Measurements from ENCODE around the gene ERCC3.
A peak's percentile ranks its signal among the peaks of the same experiment; 100 is the strongest.

Gene ERCC3

GRCh38 chr2:127305990-127306585 lies 12.1 kb upstream of the ERCC3 start:
- H3K4me3 Mint-ChIP-seq = no peak overlapping the region
- H3K9me3 Mint-ChIP-seq = no peaks in the 10 kb centered on the region
- TF ChIP-seq CTCF (IDR thresholded peaks at IDR 0.05; ENCODE audit: unreplicated experiment in 3 of 3) = no peak
- no peak overlapping the region for H3K27ac Mint-ChIP-seq
- H3K27me3 Mint-ChIP-seq (ENCODE audit: low read depth) = no peaks in the 10 kb centered on the region
- H3K36me3 Mint-ChIP-seq (ENCODE audit: low read depth) = peaks cover 22% of the 10 kb centered on the region
- H3K4me1 Mint-ChIP-seq = no peaks in the 10 kb centered on the region

GRCh38 chr2:127302168-127302567 lies 8.2 kb upstream of the ERCC3 start:
- H3K27ac Mint-ChIP-seq = no peak overlapping the region
- H3K4me3 Mint-ChIP-seq = no peak overlapping the region
- no peak for TF ChIP-seq CTCF (IDR thresholded peaks at IDR 0.05; ENCODE audit: unreplicated experiment in 3 of 3)
- H3K36me3 Mint-ChIP-seq (ENCODE audit: low read depth) = peaks cover 14% of the 10 kb centered on the region
- H3K27me3 Mint-ChIP-seq (ENCODE audit: low read depth) = no peaks in the 10 kb centered on the region
- H3K4me1 Mint-ChIP-seq = no peaks in the 10 kb centered on the region
- H3K9me3 Mint-ChIP-seq = no peaks in the 10 kb centered on the region

GRCh38 chr2:127293386-127293747 lies 577 bp downstream of the ERCC3 start:
- Mint-ChIP-seq H3K36me3 (ENCODE audit: low read depth) (peaks cover 37% of the 10 kb centered on the region), H3K4me1 (peaks cover 19% of the 10 kb centered on the region), H3K9me3 (no peaks in the 10 kb centered on the region)

GRCh38 chr2:127288274-127288673 lies 5.7 kb downstream of the ERCC3 start:
- Mint-ChIP-seq H3K36me3 (ENCODE audit: low read depth) (peaks cover 82% of the 10 kb centered on the region), H3K27me3 (ENCODE audit: low read depth) (no peaks in the 10 kb centered on the region), H3K9me3 (peaks cover 8% of the 10 kb centered on the region), H3K4me1 (peaks cover 9% of the 10 kb centered on the region), H3K27ac (no peak overlapping the region), H3K4me3 (no peak overlapping the region)
- TF ChIP-seq CTCF (IDR thresholded peaks at IDR 0.05; ENCODE audit: unreplicated experiment in 3 of 3) = no peak

More at GRCh38 chr2:127293386-127293747, 577 bp downstream of the ERCC3 start:
- H3K27me3 Mint-ChIP-seq (ENCODE audit: low read depth) = no peaks in the 10 kb centered on the region
- H3K4me3 Mint-ChIP-seq = peak overlapping the region; percentile 95 to 100 (median 100)
- peak overlapping the region; percentile 64 to 91 (median 88) for H3K27ac Mint-ChIP-seq
- no peak for TF ChIP-seq CTCF (IDR thresholded peaks at IDR 0.05; ENCODE audit: unreplicated experiment in 3 of 3)

GRCh38 chr2:127283275-127283674 lies 10.7 kb downstream of the ERCC3 start:
- Mint-ChIP-seq H3K4me3 (no peak overlapping the region), H3K27ac (no peak overlapping the region), H3K36me3 (ENCODE audit: low read depth) (peaks cover 94% of the 10 kb centered on the region), H3K27me3 (ENCODE audit: low read depth) (no peaks in the 10 kb centered on the region), H3K9me3 (peaks cover 8% of the 10 kb centered on the region), H3K4me1 (no peaks in the 10 kb centered on the region)
- TF ChIP-seq CTCF (IDR thresholded peaks at IDR 0.05; ENCODE audit: unreplicated experiment in 3 of 3) = no peak

- H3K9me3 Mint-ChIP-seq = peaks cover 8% of the 10 kb centered on the region
- no peak for TF ChIP-seq CTCF (IDR thresholded peaks at IDR 0.05; ENCODE audit: unreplicated experiment in 3 of 3)
- H3K4me1 Mint-ChIP-seq = no peaks in the 10 kb centered on the region
- H3K27ac Mint-ChIP-seq = no peak overlapping the region
- no peaks in the 10 kb centered on the region for H3K27me3 Mint-ChIP-seq (ENCODE audit: low read depth)
- H3K36me3 Mint-ChIP-seq (ENCODE audit: low read depth) = peaks cover 95% of the 10 kb centered on the region
- H3K4me3 Mint-ChIP-seq = no peak overlapping the region
Observed at GRCh38 chr2:127280693-127281092, 13.3 kb downstream of the ERCC3 start.

All from nephron (organoid).